DND-41 (cell line): ENCODE measurements around the gene ERC2.

Experiments used
- ATAC-seq: fragments of 200-7000 bp; cut with Tn5 transposase; 3 replicates; pipeline ENCODE4 v1.9.1; 2021; ENCODE audit warnings: low read depth; ENCODE audit not compliant: insufficient read depth
- DNase-seq: peaks from one replicate; pipeline ENCODE4 v3.0.0-alpha.2; 2020
- H2AFZ ChIP-seq: 2 replicates; pipeline ENCODE4 v1.6.0; 2012; ENCODE audit warnings: low read depth, low read length
- H3K27ac ChIP-seq: 2 replicates; pipeline ENCODE4 v1.5.1; 2012; ENCODE audit warnings: low read length, inconsistent platforms
- H3K27me3 ChIP-seq: fragments of 200-600 bp; sonication (generic); 2 replicates; pipeline ENCODE4 v1.6.0; 2012; ENCODE audit warnings: low read length, mild to moderate bottlenecking, inconsistent platforms; ENCODE audit not compliant: insufficient read depth, poor library complexity
- H3K36me3 ChIP-seq: 2 replicates; pipeline ENCODE4 v1.5.1; 2012; ENCODE audit warnings: low read length, inconsistent platforms; ENCODE audit not compliant: insufficient read depth
- H3K4me1 ChIP-seq: 2 replicates; pipeline ENCODE4 v1.5.1; 2012; ENCODE audit warnings: mild to moderate bottlenecking, low read length; ENCODE audit not compliant: insufficient read depth
- H3K4me2 ChIP-seq: 2 replicates; pipeline ENCODE4 v1.6.0; 2012; ENCODE audit warnings: mild to moderate bottlenecking, moderate library complexity, low read length, inconsistent platforms; ENCODE audit not compliant: insufficient read depth
- H3K4me3 ChIP-seq, 2 experiments: fragments of 200-600 bp in 1 of 2; shearing (Covaris generic) in 1 of 2; 2 replicates each; pipeline ENCODE4 v1.5.1; 2012 to 2016; ENCODE audit warnings: inconsistent platforms in 2 of 2, low read length in 2 of 2, mild to moderate bottlenecking in 2 of 2, low read depth in 1 of 2, moderate library complexity in 1 of 2
- H3K79me2 ChIP-seq: 2 replicates; pipeline ENCODE4 v1.6.0; 2012; ENCODE audit warnings: low read length, inconsistent platforms; ENCODE audit not compliant: insufficient read depth
- H3K9ac ChIP-seq: 2 replicates; pipeline ENCODE4 v1.6.0; 2012; ENCODE audit warnings: low read depth, mild to moderate bottlenecking, inconsistent platforms, low read length, moderate library complexity
- H3K9me3 ChIP-seq: 2 replicates; pipeline ENCODE4 v1.5.1; 2012; ENCODE audit warnings: low read length, moderate library complexity, mild to moderate bottlenecking, inconsistent platforms; ENCODE audit not compliant: insufficient read depth, severe bottlenecking
- H4K20me1 ChIP-seq: 2 replicates; pipeline ENCODE4 v1.6.0; 2012; ENCODE audit warnings: low read length; ENCODE audit not compliant: insufficient read depth
- CTCF ChIP-seq: IDR thresholded peaks from 2 replicates; pipeline ENCODE4 v1.5.1; 2012; ENCODE audit warnings: borderline replicate concordance, low read length, moderate library complexity, mild to moderate bottlenecking; ENCODE audit not compliant: poor library complexity, severe bottlenecking; ENCODE audit errors: extremely low read depth
- EZH2 ChIP-seq: IDR thresholded peaks from 3 replicates; pipeline ENCODE4 v1.6.1; 2012; ENCODE audit warnings: borderline replicate concordance, low read depth, mild to moderate bottlenecking, moderate library complexity, low read length, inconsistent platforms; ENCODE audit not compliant: severe bottlenecking

Gene ERC2

GRCh38 chr3:55770077-55770476 is 698.2 kb downstream of the ERC2 start:
- Histone ChIP-seq H3K36me3 (no peaks in the 10 kb centered on the region), H3K4me2 (no peak overlapping the region), H3K27me3 (peaks cover 3% of the 10 kb centered on the region), H3K4me3 (no peak overlapping the region), H4K20me1 (no peaks in the 10 kb centered on the region), H3K9ac (no peak overlapping the region), H3K27ac (no peak overlapping the region), H3K9me3 (no peaks in the 10 kb centered on the region), H3K4me1 (no peaks in the 10 kb centered on the region), H3K79me2 (no peaks in the 10 kb centered on the region), H2AFZ (no peak overlapping the region)
- TF ChIP-seq CTCF (no peak), EZH2 (no peak)
- DNase-seq = no peak
- no peak for ATAC-seq

- ATAC-seq = no peak
Observed at GRCh38 chr3:55766753-55767152, 701.5 kb downstream of the ERC2 start.

GRCh38 chr3:55765906-55766701 is 702.2 kb downstream of the ERC2 start:
- Histone ChIP-seq H3K36me3 (no peaks in the 10 kb centered on the region), H3K27me3 (no peaks in the 10 kb centered on the region), H3K27ac (no peak overlapping the region), H3K9ac (no peak overlapping the region), H3K4me2 (no peak overlapping the region), H4K20me1 (no peaks in the 10 kb centered on the region), H3K79me2 (no peaks in the 10 kb centered on the region), H3K4me3 (no peak overlapping the region), H3K9me3 (no peaks in the 10 kb centered on the region), H3K4me1 (no peaks in the 10 kb centered on the region), H2AFZ (no peak overlapping the region)
- DNase-seq (no peak), ATAC-seq (no peak)
- TF ChIP-seq CTCF (no peak), EZH2 (no peak)

More at GRCh38 chr3:55766753-55767152, 701.5 kb downstream of the ERC2 start:
- H3K9me3 ChIP-seq = no peaks in the 10 kb centered on the region
- H3K36me3 ChIP-seq = no peaks in the 10 kb centered on the region
- H3K4me2 ChIP-seq = no peak overlapping the region
- H3K4me1 ChIP-seq = no peaks in the 10 kb centered on the region
- H3K27me3 ChIP-seq = no peaks in the 10 kb centered on the region
- H3K79me2 ChIP-seq = no peaks in the 10 kb centered on the region
- no peaks in the 10 kb centered on the region for H4K20me1 ChIP-seq
- DNase-seq = no peak
- no peak overlapping the region for H2AFZ ChIP-seq
- TF ChIP-seq CTCF (no peak), EZH2 (no peak)
- H3K27ac ChIP-seq = no peak overlapping the region
- H3K9ac ChIP-seq = no peak overlapping the region
- no peak overlapping the region for H3K4me3 ChIP-seq
